KMS-11 (cell line): ENCODE results near the gene PACSIN2.
"Not testable (repeated sequence)": the region's sequence is repeated elsewhere in the genome, so short reads cannot be mapped to it uniquely, and the experiment has no call there.

Experiments used
- H2AFZ ChIP-seq: fragments of 200-600 bp; sonication (generic); 2 replicates; pipeline ENCODE4 v1.6.1; 2016; ENCODE audit warnings: antibody characterized with exemption, mixed run types, low read depth
- H3K27ac ChIP-seq: fragments of 200-600 bp; sonication (generic); 2 replicates; pipeline ENCODE4 v1.6.1; 2016; ENCODE audit warnings: mild to moderate bottlenecking, mixed run types
- H3K27me3 ChIP-seq: fragments of 200-600 bp; sonication (generic); 2 replicates; pipeline ENCODE4 v1.6.1; 2017; ENCODE audit warnings: mild to moderate bottlenecking, low read depth, mixed run types, moderate library complexity; ENCODE audit not compliant: insufficient read depth
- H3K36me3 ChIP-seq: fragments of 200-600 bp; sonication (generic); 2 replicates; pipeline ENCODE4 v1.6.1; 2017; ENCODE audit warnings: mild to moderate bottlenecking, mixed run types; ENCODE audit not compliant: insufficient read depth
- H3K4me1 ChIP-seq: fragments of 200-600 bp; sonication (generic); 2 replicates; pipeline ENCODE4 v1.6.1; 2016; ENCODE audit warnings: mild to moderate bottlenecking, low read depth, mixed run types; ENCODE audit not compliant: poor library complexity, severe bottlenecking
- H3K4me2 ChIP-seq: fragments of 200-600 bp; sonication (generic); 2 replicates; pipeline ENCODE4 v1.7.0; 2016; ENCODE audit warnings: mild to moderate bottlenecking, mixed run types
- H3K4me3 ChIP-seq: fragments of 200-600 bp; sonication (generic); IDR thresholded peaks from 2 replicates; pipeline ENCODE4 v1.6.1; 2017; ENCODE audit warnings: low read depth, low read length, mixed read lengths; ENCODE audit not compliant: insufficient read depth
- H3K79me2 ChIP-seq: fragments of 200-600 bp; sonication (generic); 2 replicates; pipeline ENCODE4 v1.6.1; 2016; ENCODE audit warnings: low read depth, mixed run types; ENCODE audit not compliant: insufficient read depth
- H3K9ac ChIP-seq: fragments of 200-600 bp; sonication (generic); 2 replicates; pipeline ENCODE4 v1.6.1; 2016; ENCODE audit warnings: mild to moderate bottlenecking, mixed run types
- H4K20me1 ChIP-seq: fragments of 200-600 bp; sonication (generic); 2 replicates; pipeline ENCODE4 v1.6.1; 2016; ENCODE audit warnings: mild to moderate bottlenecking, mixed run types; ENCODE audit not compliant: insufficient read depth
- TF ChIP-seq, protein P1 (sequence below): fragments of 200-600 bp; sonication (generic); conservative IDR thresholded peaks from 2 replicates; pipeline ENCODE4 v1.6.1; 2017; ENCODE audit warnings: low read depth, mild to moderate bottlenecking, antibody characterized with exemption, low read length, moderate library complexity, mixed read lengths

PACSIN2 gene

DNA sequence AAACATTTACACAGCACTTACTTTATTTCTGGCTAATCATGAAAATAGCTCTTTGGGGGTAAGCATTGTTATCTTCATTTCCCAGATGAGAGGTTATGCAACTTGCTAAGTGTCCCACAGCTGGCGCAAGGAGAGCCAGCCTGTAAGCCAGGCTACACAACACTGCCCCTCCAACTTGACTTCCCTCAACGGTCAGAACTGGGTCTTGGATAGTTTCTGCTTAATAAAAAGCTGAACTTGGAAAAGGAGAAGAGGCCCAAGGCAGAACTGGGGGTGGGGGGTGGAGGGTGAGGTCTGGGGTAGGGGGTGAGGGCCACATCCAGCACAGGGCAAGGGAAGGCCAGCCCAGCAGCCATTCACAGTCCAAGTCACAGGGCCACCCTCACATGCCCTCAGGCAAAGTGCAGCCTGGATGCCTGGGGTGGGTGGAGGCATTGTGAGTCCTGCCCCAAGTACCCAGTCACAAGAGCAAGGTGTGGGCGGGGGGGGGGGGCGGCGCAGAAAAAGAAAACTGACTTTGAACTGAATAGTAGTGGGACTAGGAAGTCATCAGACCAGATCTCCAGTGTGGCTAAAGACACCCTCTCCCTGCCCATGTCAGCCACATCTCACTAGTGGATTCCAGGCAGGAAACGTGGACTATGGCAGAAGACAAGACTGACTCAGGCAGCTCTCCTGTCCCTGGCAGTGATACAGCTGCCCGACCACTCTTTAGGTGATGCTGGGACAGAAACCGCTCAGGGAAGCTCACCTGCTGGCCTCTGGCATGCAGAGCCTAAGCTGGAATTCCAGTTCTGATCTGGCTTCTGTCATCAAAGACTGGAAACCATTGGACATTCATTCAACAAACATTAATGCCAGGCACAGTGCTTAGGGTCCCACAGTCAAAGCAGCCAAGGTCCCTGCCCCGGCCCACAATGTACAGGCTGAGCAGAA lies 52.4 kb downstream of the PACSIN2 start:
- no peak overlapping the region for H3K4me2 ChIP-seq
- H3K9ac ChIP-seq, result no peak overlapping the region
- no peak overlapping the region for H3K27ac ChIP-seq
- no peaks in the 10 kb centered on the region for H3K27me3 ChIP-seq
- H2AFZ ChIP-seq, result no peak overlapping the region
- no peaks in the 10 kb centered on the region for H4K20me1 ChIP-seq
- H3K4me1 ChIP-seq, result peaks cover 12% of the 10 kb centered on the region
- TF ChIP-seq, protein P1, sequence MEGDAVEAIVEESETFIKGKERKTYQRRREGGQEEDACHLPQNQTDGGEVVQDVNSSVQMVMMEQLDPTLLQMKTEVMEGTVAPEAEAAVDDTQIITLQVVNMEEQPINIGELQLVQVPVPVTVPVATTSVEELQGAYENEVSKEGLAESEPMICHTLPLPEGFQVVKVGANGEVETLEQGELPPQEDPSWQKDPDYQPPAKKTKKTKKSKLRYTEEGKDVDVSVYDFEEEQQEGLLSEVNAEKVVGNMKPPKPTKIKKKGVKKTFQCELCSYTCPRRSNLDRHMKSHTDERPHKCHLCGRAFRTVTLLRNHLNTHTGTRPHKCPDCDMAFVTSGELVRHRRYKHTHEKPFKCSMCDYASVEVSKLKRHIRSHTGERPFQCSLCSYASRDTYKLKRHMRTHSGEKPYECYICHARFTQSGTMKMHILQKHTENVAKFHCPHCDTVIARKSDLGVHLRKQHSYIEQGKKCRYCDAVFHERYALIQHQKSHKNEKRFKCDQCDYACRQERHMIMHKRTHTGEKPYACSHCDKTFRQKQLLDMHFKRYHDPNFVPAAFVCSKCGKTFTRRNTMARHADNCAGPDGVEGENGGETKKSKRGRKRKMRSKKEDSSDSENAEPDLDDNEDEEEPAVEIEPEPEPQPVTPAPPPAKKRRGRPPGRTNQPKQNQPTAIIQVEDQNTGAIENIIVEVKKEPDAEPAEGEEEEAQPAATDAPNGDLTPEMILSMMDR, result no peak
- no peak overlapping the region for H3K4me3 ChIP-seq
- H3K79me2 ChIP-seq, result no peaks in the 10 kb centered on the region
- no peaks in the 10 kb centered on the region for H3K36me3 ChIP-seq

DNA sequence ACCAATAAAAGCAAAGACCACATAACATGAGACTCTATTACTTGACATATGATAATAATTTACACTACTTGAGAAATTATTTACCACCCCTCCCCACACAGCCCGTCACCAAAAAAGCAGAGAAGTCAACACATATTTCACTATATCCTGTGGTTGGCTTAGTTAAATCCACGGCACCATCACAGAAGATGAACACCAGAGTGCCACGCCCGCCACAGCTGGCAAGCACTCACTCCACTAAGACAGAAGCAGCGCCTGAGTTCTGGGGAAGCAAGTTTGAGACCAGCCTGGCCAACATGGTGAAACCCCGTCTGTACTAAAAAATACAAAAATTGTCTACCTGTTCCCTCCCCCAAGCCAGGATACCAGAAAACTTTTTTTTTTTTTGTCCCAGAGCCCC lies 53.1 kb downstream of the PACSIN2 start:
- H4K20me1 ChIP-seq, result no peaks in the 10 kb centered on the region
- H3K4me3 ChIP-seq, result no peak overlapping the region
- TF ChIP-seq, protein P1, result no peak
- no peak overlapping the region for H3K27ac ChIP-seq
- no peak overlapping the region for H3K9ac ChIP-seq
- H3K36me3 ChIP-seq, result no peaks in the 10 kb centered on the region
- H3K4me2 ChIP-seq, result no peak overlapping the region
- no peak overlapping the region for H2AFZ ChIP-seq
- H3K27me3 ChIP-seq, result no peaks in the 10 kb centered on the region
- no peaks in the 10 kb centered on the region for H3K79me2 ChIP-seq
- peaks cover 12% of the 10 kb centered on the region for H3K4me1 ChIP-seq

DNA sequence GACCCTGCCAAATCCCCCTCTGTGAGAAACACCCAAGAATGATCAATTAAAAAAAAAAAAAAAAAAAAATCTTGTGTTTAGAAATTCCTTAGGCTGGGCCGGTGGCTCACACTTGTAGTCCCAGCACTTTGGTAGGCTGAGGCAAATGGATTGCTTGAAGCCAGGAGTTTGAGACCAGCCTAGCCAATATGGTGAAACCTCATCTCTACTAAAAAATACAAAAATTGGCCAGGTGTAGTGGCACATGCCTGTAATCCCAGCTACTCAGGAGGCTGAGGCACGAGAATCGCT lies 53.6 kb downstream of the PACSIN2 start:
- H3K9ac ChIP-seq, H3K4me2 ChIP-seq, H3K79me2 ChIP-seq, H2AFZ ChIP-seq, H3K36me3 ChIP-seq, H3K27ac ChIP-seq, H4K20me1 ChIP-seq, H3K27me3 ChIP-seq, H3K4me3 ChIP-seq: not testable (repeated sequence)
- H3K4me1 ChIP-seq, result peaks cover 12% of the 10 kb centered on the region

DNA sequence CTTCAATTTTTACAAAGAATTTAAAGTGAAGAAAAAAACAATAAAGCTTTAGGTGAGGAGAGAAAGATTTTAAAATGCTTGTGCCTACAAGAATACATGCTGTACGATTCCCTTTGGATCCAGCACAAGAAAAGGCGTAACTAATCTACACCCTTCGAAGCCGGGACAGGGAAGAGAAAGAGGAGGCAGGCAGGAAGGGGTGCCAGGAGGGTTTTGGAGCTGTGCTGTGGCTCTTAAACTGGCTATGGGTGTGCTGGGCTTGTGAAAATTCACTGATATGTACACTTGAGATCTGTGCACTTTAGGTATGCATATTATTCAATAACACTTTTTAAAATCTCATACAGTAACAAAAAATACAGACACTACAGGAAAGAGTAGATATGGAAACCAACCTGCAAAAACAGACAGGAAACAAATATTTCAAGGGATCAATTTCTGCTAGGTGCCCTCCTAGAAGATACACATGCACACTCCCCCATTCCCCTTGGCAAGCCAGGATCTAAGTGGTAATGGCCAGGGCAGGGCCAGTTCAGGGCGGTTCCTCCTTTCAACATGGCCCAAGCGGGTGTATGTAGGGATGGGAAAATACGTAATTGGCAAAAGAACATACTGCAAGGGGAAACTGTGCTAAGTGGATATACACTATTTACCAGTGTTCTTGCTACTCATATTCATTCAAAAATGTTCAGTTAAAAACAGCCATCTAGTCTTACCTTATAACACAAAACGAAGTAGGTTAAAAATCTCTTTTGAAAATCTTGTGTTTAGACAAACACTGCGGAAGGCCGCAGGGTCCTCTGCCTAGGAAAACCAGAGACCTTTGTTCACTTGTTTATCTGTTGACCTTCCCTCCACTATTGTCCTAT lies 54.2 kb downstream of the PACSIN2 start:
- Histone ChIP-seq H3K4me1 (peaks cover 12% of the 10 kb centered on the region), H2AFZ (no peak overlapping the region), H3K4me3 (no peak overlapping the region), H4K20me1 (no peaks in the 10 kb centered on the region), H3K36me3 (no peaks in the 10 kb centered on the region), H3K27ac (no peak overlapping the region), H3K4me2 (no peak overlapping the region), H3K79me2 (no peaks in the 10 kb centered on the region), H3K9ac (no peak overlapping the region), H3K27me3 (no peaks in the 10 kb centered on the region)
- TF ChIP-seq, protein P1, result no peak
